GM13976 (cell line): ENCODE measurements around the gene YAE1.

Experiments
- DNase-seq: peaks from one replicate; pipeline ENCODE4 v3.0.0; 2012; ENCODE audit warnings: low spot score
- in situ Hi-C: fragments of 300-500 bp; cut with MboI; formaldehyde crosslinking; loops from one replicate; pipeline ENCODE4 v1.12.0; 2022; ENCODE audit warnings: low sequenced_read_pairs, mixed read lengths, inconsistent platforms; ENCODE audit not compliant: unreplicated experiment
- TF ChIP-seq, protein P1 (sequence below): IDR thresholded peaks from 2 replicates; pipeline ENCODE4 v1.5.1; 2012; ENCODE audit warnings: borderline replicate concordance, mild to moderate bottlenecking; ENCODE audit not compliant: insufficient read depth; ENCODE audit errors: extremely low read depth, missing control alignments, control extremely low read depth

The YAE1 gene

DNA sequence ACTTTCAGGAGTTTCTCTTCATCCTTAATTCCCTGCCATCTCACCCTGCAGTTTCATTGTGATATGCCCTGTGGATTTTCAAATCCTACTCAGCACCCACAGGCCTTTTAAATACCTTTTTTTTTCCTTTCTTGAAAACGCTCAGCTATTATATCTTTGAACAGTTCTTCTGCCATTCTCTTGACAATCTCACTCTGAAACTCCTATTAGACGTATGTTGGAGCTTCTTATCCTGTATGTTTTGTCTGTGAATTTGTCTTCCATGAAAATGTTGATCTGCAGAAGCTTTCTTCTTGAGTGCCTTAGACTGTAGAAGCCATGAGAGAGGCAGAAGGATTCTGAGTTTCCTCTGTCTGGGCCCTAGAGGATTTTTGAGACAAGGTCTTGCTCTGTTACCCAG, 18.9 kb upstream of the YAE1 start:
- TF ChIP-seq, protein P1, sequence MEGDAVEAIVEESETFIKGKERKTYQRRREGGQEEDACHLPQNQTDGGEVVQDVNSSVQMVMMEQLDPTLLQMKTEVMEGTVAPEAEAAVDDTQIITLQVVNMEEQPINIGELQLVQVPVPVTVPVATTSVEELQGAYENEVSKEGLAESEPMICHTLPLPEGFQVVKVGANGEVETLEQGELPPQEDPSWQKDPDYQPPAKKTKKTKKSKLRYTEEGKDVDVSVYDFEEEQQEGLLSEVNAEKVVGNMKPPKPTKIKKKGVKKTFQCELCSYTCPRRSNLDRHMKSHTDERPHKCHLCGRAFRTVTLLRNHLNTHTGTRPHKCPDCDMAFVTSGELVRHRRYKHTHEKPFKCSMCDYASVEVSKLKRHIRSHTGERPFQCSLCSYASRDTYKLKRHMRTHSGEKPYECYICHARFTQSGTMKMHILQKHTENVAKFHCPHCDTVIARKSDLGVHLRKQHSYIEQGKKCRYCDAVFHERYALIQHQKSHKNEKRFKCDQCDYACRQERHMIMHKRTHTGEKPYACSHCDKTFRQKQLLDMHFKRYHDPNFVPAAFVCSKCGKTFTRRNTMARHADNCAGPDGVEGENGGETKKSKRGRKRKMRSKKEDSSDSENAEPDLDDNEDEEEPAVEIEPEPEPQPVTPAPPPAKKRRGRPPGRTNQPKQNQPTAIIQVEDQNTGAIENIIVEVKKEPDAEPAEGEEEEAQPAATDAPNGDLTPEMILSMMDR, result no peak
- in situ Hi-C loops, result no loop called here
- DNase-seq, result no peak

DNA sequence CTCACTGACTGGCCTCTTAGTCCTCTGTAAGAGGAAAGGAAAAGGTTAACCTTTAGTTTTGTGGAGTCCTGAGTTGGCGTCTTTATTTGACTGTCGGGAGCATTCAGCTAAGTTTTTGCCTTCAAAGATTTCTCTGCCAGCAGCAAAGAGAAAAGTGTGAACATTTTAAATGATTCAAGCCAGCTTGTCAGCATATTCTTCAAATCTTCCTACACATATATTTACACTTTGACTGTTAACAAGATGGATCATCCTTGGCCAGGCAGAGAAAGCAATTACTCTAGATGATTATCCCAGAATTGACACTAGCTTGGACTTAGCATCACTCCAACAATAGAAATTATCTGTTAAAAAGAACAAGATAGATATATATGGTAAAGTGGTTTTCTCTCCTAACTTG, 15.8 kb upstream of the YAE1 start:
- in situ Hi-C loops, result no loop called here
- no peak for DNase-seq
- TF ChIP-seq, protein P1, result no peak

- in situ Hi-C loops, result no loop called here
- no peak for DNase-seq
Observed at GRCh38 chr7:39553436-39553835, 12.8 kb upstream of the YAE1 start.

GRCh38 chr7:39554583-39555165, 11.5 kb upstream of the YAE1 start:
- TF ChIP-seq, protein P1, result no peak
- DNase-seq, result no peak
- in situ Hi-C loops, result no loop called here

More at GRCh38 chr7:39553436-39553835, 12.8 kb upstream of the YAE1 start:
- TF ChIP-seq, protein P1, result no peak

DNA sequence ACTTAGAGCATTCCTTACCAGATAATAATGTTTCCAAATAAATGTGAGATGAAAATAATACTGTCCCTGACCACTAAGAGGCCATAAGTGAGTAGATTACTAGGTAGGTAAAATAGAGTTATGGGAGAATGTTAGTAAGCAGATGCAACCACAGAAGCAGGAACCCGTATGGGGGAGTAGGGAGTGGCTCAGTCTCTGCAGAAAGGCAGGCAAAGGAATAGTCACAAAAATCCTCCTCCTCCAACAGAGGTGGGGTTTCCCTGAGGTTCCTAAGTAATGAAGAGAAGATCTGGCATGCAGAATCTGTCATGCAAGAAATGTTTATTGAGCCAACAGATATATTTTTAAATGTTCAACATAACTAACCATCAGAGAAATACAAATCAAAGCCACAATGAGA, 9.0 kb upstream of the YAE1 start:
- in situ Hi-C loops, result no loop called here
- TF ChIP-seq, protein P1, result no peak
- no peak for DNase-seq

DNA sequence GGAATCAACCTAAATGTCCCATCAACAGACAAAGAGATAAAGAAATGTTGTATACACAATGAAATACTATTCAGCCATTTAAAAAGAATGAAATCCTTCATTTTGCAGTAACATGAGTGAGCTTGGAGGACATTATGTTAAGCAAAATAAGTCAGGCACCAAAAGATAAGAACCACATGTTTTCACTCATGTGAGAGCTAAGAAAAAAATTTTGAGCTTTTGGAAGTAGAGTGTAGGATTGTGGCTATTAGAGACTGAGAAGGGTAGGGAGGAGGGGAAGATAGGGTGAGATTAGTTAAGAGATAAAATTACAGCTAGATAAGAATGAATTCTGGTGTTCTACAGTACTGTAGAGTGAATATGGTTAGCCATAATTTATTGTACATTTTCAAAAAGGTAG, 8.3 kb upstream of the YAE1 start:
- in situ Hi-C loops, result no loop called here
- DNase-seq, result no peak

DNA sequence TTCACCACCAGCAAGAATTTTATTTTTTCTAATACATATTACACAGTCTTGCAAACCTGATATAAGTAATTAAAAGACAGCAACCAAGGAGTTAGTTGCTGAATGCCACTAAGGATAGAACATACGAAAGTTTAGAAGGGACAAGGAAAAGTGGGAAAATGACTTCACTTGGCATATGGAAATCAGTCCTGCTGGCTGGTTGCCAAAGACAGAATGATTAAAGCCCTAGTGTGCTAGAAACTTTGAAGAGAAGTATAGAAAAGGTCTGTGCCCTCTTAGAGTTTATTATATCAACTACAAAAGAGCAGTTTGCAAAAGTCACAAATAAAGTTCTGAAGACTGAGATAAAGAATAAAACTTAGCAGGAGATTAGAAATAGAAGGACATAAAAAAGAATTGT, 5.8 kb upstream of the YAE1 start:
- TF ChIP-seq, protein P1, result no peak
- in situ Hi-C loops, result no loop called here
- no peak for DNase-seq

More for the DNA sequence above, 8.3 kb upstream of the YAE1 start:
- TF ChIP-seq, protein P1, result no peak
